Measurements from ENCODE around the gene LRMDA.

Gene LRMDA

DNA sequence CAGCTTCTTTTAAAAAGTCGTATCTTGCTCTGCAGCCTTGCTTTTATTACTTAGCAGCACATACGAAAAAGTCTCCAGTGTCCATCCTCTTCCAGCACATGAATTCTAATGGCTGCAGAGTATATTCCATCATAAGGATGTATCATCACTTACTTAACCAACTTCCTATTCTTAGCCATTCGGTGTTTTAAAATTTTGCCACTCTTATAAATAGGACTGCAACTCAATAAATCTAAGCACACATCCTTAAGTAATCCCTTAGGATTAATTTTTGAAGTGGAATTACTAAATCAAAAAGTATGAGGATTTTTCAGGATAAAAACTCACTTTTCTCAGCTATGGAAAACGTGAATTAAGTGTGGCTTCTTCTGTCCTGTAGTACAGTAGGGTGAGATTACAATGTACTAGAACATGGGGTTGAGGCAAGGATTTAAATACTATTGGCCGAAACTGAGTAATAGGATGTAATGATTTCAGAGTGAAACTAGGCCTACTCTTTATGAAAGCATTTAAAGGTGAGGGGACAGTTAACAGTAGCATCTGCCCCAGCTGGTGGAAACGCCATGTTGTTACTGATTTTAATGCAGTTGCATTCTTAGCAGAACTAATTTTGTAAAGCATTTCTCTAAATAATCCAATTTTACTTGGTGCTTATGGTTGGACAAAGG is 1035.5 kb downstream of the LRMDA start:
- no peak for DNase-seq
- Histone ChIP-seq H3K9me3 (ENCODE audit: severe bottlenecking) (no peaks in the 10 kb centered on the region), H3K27me3 (ENCODE audit: insufficient read depth, low read depth, severe bottlenecking) (no peaks in the 10 kb centered on the region), H3K4me3 (ENCODE audit: low read depth, low read length) (no peak overlapping the region), H3K36me3 (no peaks in the 10 kb centered on the region), H3K27ac (no peak overlapping the region)
- no peak for TF ChIP-seq CTCF (IDR thresholded peaks at IDR 0.05; ENCODE audit: low read depth, low read length)

DNA sequence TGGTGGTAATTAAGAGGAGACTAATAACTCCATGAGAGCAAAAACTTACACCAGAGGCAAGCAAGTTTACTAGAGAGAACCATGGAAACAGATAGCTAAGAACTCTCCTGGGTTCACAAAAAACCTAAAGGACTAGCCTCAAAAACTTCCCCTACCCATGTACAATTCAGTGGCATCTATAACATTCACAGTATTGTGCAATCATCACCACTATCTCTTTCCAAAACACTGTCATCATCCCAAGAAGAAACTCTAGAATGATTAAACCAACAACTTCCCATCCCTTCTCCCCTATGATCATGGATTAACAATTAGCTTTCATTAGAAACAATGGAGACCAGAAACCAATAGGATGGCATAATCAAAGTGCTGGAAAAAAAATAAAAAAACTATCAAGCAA is 1038.3 kb downstream of the LRMDA start:
- no peak for TF ChIP-seq CTCF (IDR thresholded peaks at IDR 0.05; ENCODE audit: low read depth, low read length)
- Histone ChIP-seq H3K27ac (no peak overlapping the region), H3K4me3 (ENCODE audit: low read depth, low read length) (no peak overlapping the region), H3K36me3 (no peaks in the 10 kb centered on the region), H3K27me3 (ENCODE audit: insufficient read depth, low read depth, severe bottlenecking) (no peaks in the 10 kb centered on the region), H3K9me3 (ENCODE audit: severe bottlenecking) (no peaks in the 10 kb centered on the region)
- no peak for DNase-seq

GRCh38 chr10:76479103-76479790 is 1047.8 kb downstream of the LRMDA start:
- no peaks in the 10 kb centered on the region for H3K36me3 ChIP-seq
- H3K9me3 ChIP-seq (ENCODE audit: severe bottlenecking), result no peaks in the 10 kb centered on the region
- TF ChIP-seq CTCF (IDR thresholded peaks at IDR 0.05; ENCODE audit: low read depth, low read length), result no peak
- DNase-seq, result no peak
- no peak overlapping the region for H3K4me3 ChIP-seq (ENCODE audit: low read depth, low read length)
- no peak overlapping the region for H3K27ac ChIP-seq
- H3K27me3 ChIP-seq (ENCODE audit: insufficient read depth, low read depth, severe bottlenecking), result no peaks in the 10 kb centered on the region

- no peak for TF ChIP-seq CTCF (IDR thresholded peaks at IDR 0.05; ENCODE audit: low read depth, low read length)
- H3K27me3 ChIP-seq (ENCODE audit: insufficient read depth, low read depth, severe bottlenecking), result no peaks in the 10 kb centered on the region
- H3K4me3 ChIP-seq (ENCODE audit: low read depth, low read length), result no peak overlapping the region
- no peak for DNase-seq
- H3K27ac ChIP-seq, result no peak overlapping the region
- no peaks in the 10 kb centered on the region for H3K9me3 ChIP-seq (ENCODE audit: severe bottlenecking)
- no peaks in the 10 kb centered on the region for H3K36me3 ChIP-seq
Observed at GRCh38 chr10:76481178-76481577, 1049.8 kb downstream of the LRMDA start.

GRCh38 chr10:76487582-76487981 is 1056.2 kb downstream of the LRMDA start:
- Histone ChIP-seq H3K9me3 (ENCODE audit: severe bottlenecking) (peaks cover 9% of the 10 kb centered on the region), H3K4me3 (ENCODE audit: low read depth, low read length) (no peak overlapping the region), H3K27ac (no peak overlapping the region), H3K27me3 (ENCODE audit: insufficient read depth, low read depth, severe bottlenecking) (no peaks in the 10 kb centered on the region), H3K36me3 (no peaks in the 10 kb centered on the region)
- DNase-seq, result no peak
- TF ChIP-seq CTCF (IDR thresholded peaks at IDR 0.05; ENCODE audit: low read depth, low read length), result no peak

Data from WERI-Rb-1 (cell line).